Ovary (tissue), 3 donors: ENCODE measurements around the gene CNMD.

ENCODE experiments used
- EP300 ChIP-seq: sonication (generic); formaldehyde crosslinking; IDR thresholded peaks from one replicate; pipeline ENCODE4 v1.6.1; 2017; ENCODE audit warnings: antibody characterized with exemption
- POLR2A ChIP-seq: fragments of 450-650 bp; IDR thresholded peaks from one replicate; pipeline ENCODE4 v1.6.1; 2017; ENCODE audit warnings: antibody characterized with exemption, mild to moderate bottlenecking, moderate library complexity
- TF ChIP-seq, protein P1 (sequence below), 3 donors: fragments of 450-650 bp in 2 of 3; fragments of 200-600 bp in 1 of 3; IDR thresholded peaks; one replicate each; pipeline versions ENCODE4 v1.5.1 to v1.8.0; 2016 to 2022; ENCODE audit warnings: antibody characterized with exemption in 3 of 3, mild to moderate bottlenecking in 1 of 3
- donor health status: DM: no; HTN: no; CAD: no.

DNA sequence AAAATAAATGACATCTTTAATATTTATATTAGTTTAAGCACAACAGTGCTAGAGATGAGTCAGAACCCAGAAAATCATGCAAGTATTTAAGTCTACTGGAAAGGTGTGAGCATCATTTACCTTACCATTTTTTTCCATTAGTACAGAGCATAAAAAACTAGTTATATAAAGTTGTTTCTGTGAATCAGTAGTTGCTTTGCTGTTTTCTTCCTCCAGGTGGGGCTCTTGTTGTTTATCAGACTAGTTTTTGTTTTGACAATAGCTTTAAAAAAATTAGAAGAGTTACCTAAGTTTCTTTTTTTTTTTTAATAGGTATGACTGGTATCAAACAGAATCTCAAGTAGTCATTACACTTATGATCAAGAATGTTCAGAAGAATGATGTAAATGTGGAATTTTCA, 74.3 kb downstream of the CNMD start:
- TF ChIP-seq, protein P1, sequence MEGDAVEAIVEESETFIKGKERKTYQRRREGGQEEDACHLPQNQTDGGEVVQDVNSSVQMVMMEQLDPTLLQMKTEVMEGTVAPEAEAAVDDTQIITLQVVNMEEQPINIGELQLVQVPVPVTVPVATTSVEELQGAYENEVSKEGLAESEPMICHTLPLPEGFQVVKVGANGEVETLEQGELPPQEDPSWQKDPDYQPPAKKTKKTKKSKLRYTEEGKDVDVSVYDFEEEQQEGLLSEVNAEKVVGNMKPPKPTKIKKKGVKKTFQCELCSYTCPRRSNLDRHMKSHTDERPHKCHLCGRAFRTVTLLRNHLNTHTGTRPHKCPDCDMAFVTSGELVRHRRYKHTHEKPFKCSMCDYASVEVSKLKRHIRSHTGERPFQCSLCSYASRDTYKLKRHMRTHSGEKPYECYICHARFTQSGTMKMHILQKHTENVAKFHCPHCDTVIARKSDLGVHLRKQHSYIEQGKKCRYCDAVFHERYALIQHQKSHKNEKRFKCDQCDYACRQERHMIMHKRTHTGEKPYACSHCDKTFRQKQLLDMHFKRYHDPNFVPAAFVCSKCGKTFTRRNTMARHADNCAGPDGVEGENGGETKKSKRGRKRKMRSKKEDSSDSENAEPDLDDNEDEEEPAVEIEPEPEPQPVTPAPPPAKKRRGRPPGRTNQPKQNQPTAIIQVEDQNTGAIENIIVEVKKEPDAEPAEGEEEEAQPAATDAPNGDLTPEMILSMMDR (IDR thresholded peaks at IDR 0.05) = no peak
- TF ChIP-seq EP300 (no peak), POLR2A (no peak)
